ENCODE results near the gene TMEM203. TPM values are rescaled to one million over a fixed set of nuclear protein-coding genes. Genes with fewer than 3 reads are reported as not detected.

TMEM203 gene
- total RNA-seq, 1 experiment from 2014 or later = 35.5 TPM

DNA sequence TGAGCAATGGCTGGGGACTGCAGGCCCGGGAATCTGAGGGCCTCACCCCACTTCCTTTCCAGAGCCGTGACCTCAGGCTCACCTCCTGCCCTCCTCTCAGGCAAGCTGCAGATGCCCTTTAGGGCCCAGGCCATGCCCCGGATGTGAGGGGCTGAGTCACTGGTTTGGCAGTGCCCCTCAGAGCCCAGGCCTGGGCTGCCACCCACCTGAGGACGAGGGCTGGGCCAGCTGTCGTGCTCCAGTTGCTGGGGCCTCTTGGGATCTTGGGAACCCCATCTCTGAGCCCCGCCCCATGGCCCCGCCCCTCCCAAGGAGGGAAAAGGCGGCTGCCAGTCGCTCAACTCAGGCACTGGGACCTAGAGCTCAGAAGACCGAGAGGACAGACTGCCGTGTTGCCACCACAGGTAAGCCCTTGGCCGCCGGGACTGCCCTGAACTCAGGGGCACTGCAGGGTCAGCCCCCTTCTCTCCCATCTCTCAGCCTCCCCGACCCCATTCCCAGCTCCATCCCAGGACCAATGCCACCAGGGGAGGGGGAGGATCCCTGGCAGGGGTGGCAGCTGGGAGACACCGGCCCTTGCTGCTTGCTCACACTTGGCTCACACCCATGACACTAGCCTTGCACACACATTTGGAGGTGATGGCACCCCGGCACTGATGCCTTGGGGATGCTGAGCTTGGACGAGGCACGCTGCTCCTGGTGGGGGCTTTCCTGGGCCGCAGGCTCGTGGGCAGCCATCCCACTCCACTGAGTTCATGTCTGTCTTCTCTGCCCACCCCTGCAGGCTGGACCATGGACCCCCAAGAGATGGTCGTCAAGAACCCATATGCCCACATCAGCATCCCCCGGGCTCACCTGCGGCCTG is 19.6 kb upstream of the TMEM203 start, which contains the start of gene CYSRT1:
Gene CYSRT1, plus strand, starts transcription at position 345 of the 865 bp plus-strand sequence. Its CDS starts 448 bp downstream, at position 793.
- no peak for DNase-seq
- no peak within 1 kb of the TSS for H4K91ac ChIP-seq (ENCODE audit: insufficient read length, low read depth, low read length)
- H3K9me3 ChIP-seq (ENCODE audit: control insufficient read depth, low read depth, low read length) = no peaks in the 10 kb centered on the region
- peaks cover 2 to 5% of the 10 kb centered on the region in 2 experiments for H3K4me1 Mint-ChIP-seq
- no peak within 1 kb of the TSS for H3K56ac ChIP-seq (ENCODE audit: insufficient read length, low read depth, low read length)
- no peaks in the 10 kb centered on the region for H3K36me3 Mint-ChIP-seq (ENCODE audit: insufficient read depth in 1 of 3, low read depth in 3 of 3)
- H2AK5ac ChIP-seq (ENCODE audit: insufficient read length, low read length) = no peak within 1 kb of the TSS
- no peaks in the 10 kb centered on the region for H3K79me2 ChIP-seq (ENCODE audit: insufficient read depth, low read length)
- no peaks in the 10 kb centered on the region for H3K79me1 ChIP-seq (ENCODE audit: insufficient read depth, low read depth, low read length, poor library complexity, severe bottlenecking)
- no CpG with 5 or more reads among the region's 23 CpGs for WGBS (ENCODE audit: extremely low coverage, insufficient read length, low lambda C conversion rate)
- H2BK5ac ChIP-seq (ENCODE audit: insufficient read length, low read length) = no peak within 1 kb of the TSS
- no peak within 1 kb of the TSS for H3T11ph ChIP-seq (ENCODE audit: low read length)
- H4K8ac ChIP-seq (replicated peaks; ENCODE audit: insufficient read length, low read depth, low read length) = no peak within 1 kb of the TSS
- H3K23ac ChIP-seq (ENCODE audit: insufficient read length, low read depth, low read length) = no peak within 1 kb of the TSS
- no peaks in the 10 kb centered on the region for H3K27me3 ChIP-seq (ENCODE audit: insufficient read depth, low read length)
- no peaks in the 10 kb centered on the region for H3K4me1 ChIP-seq (ENCODE audit: insufficient read depth, low read length)
- H2BK20ac ChIP-seq (ENCODE audit: low read depth, low read length, poor library complexity, severe bottlenecking) = no peak within 1 kb of the TSS
- no peak within 1 kb of the TSS for H4K5ac ChIP-seq (ENCODE audit: insufficient read length, low read depth, low read length)
- no peak within 1 kb of the TSS for H3K4ac ChIP-seq (ENCODE audit: low read depth, low read length)
- no peak within 1 kb of the TSS for H3K18ac ChIP-seq (ENCODE audit: insufficient read length, low read depth, low read length)
- no peak within 1 kb of the TSS for H2AFZ ChIP-seq (ENCODE audit: low read length)
- peak within 1 kb of the TSS; percentile 64 for H3K9ac ChIP-seq (ENCODE audit: extremely low read depth, insufficient read length, low read length)
- no peaks in the 10 kb centered on the region; the same call in 1 of the 2 replicates for H3K27me3 Mint-ChIP-seq (ENCODE audit: low read depth)
- no peak within 1 kb of the TSS; a peak in 1 of 7 replicates for H3K27ac Mint-ChIP-seq
- no peak within 1 kb of the TSS for H3K27ac ChIP-seq (ENCODE audit: insufficient read length, low read depth, low read length)
- no peak within 1 kb of the TSS for H3K14ac ChIP-seq (ENCODE audit: insufficient read depth, low read length)
- H2BK12ac ChIP-seq (ENCODE audit: insufficient read length, low read depth, low read length) = no peak within 1 kb of the TSS
- no peak within 1 kb of the TSS for H2BK15ac ChIP-seq (ENCODE audit: low read depth, low read length)
- no peak within 1 kb of the TSS for H2BK120ac ChIP-seq (ENCODE audit: low read depth, low read length, poor library complexity, severe bottlenecking)
- H4K20me1 ChIP-seq (ENCODE audit: control insufficient read depth, insufficient read depth, insufficient read length) = no peaks in the 10 kb centered on the region
- H3K4me2 ChIP-seq (ENCODE audit: insufficient read depth, insufficient read length, low read length) = peak within 1 kb of the TSS; percentile 75
- TF ChIP-seq, protein P1, sequence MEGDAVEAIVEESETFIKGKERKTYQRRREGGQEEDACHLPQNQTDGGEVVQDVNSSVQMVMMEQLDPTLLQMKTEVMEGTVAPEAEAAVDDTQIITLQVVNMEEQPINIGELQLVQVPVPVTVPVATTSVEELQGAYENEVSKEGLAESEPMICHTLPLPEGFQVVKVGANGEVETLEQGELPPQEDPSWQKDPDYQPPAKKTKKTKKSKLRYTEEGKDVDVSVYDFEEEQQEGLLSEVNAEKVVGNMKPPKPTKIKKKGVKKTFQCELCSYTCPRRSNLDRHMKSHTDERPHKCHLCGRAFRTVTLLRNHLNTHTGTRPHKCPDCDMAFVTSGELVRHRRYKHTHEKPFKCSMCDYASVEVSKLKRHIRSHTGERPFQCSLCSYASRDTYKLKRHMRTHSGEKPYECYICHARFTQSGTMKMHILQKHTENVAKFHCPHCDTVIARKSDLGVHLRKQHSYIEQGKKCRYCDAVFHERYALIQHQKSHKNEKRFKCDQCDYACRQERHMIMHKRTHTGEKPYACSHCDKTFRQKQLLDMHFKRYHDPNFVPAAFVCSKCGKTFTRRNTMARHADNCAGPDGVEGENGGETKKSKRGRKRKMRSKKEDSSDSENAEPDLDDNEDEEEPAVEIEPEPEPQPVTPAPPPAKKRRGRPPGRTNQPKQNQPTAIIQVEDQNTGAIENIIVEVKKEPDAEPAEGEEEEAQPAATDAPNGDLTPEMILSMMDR (conservative IDR thresholded peaks at IDR 0.05) = no peak
- H3K4me3 Mint-ChIP-seq = peak within 1 kb of the TSS; percentile 66 to 83
- H3K9me3 Mint-ChIP-seq = no peaks in the 10 kb centered on the region
- H3K23me2 ChIP-seq (ENCODE audit: insufficient read length, low read depth, low read length, poor library complexity, severe bottlenecking) = peaks cover 18% of the 10 kb centered on the region
